MM.1S (cell line): ENCODE measurements around the gene GAPDHS.

ENCODE experiments used
- DNase-seq: peaks from one replicate; pipeline ENCODE4 v3.0.0-alpha.2; 2015
- H2AFZ ChIP-seq: fragments of 300-600 bp; sonication (generic); 2 replicates; pipeline ENCODE4 v1.6.0; 2016; ENCODE audit warnings: antibody characterized with exemption, low read length
- H3F3A ChIP-seq: fragments of 300-600 bp; sonication (generic); 2 replicates; pipeline ENCODE4 v1.6.1; 2016; ENCODE audit warnings: mild to moderate bottlenecking, antibody characterized with exemption, low read length, moderate library complexity, mixed read lengths; ENCODE audit not compliant: insufficient read depth
- H3K27ac ChIP-seq: fragments of 300-600 bp; sonication (generic); 2 replicates; pipeline ENCODE4 v1.5.1; 2016; ENCODE audit warnings: mild to moderate bottlenecking, low read length
- H3K27me3 ChIP-seq: fragments of 300-600 bp; sonication (generic); replicated peaks from 2 replicates; pipeline ENCODE4 v1.6.0; 2016; ENCODE audit warnings: low read length; ENCODE audit not compliant: insufficient read depth
- H3K36me3 ChIP-seq: fragments of 300-600 bp; sonication (generic); replicated peaks from 2 replicates; pipeline ENCODE4 v1.6.1; 2016; ENCODE audit warnings: mild to moderate bottlenecking, low read length, mixed read lengths; ENCODE audit not compliant: insufficient read depth
- H3K4me1 ChIP-seq: fragments of 300-600 bp; sonication (generic); 2 replicates; pipeline ENCODE4 v1.6.1; 2016; ENCODE audit warnings: low read length, mixed read lengths
- H3K4me2 ChIP-seq: fragments of 300-600 bp; sonication (generic); 2 replicates; pipeline ENCODE4 v1.6.0; 2016; ENCODE audit warnings: low read depth, low read length
- H3K4me3 ChIP-seq: fragments of 300-600 bp; sonication (generic); 2 replicates; pipeline ENCODE4 v1.5.1; 2016; ENCODE audit warnings: low read length, mixed read lengths
- H3K79me2 ChIP-seq: fragments of 300-600 bp; sonication (generic); 2 replicates; pipeline ENCODE4 v1.6.1; 2016; ENCODE audit warnings: mixed run types, low read length, mixed read lengths
- H3K9ac ChIP-seq: fragments of 300-600 bp; sonication (generic); 2 replicates; pipeline ENCODE4 v1.6.1; 2016; ENCODE audit warnings: low read length, mixed read lengths
- H3K9me2 ChIP-seq: fragments of 300-600 bp; sonication (generic); replicated peaks from 2 replicates; pipeline ENCODE4 v1.6.1; 2016; ENCODE audit warnings: mild to moderate bottlenecking, low read length, mixed read lengths; ENCODE audit not compliant: insufficient read depth
- H3K9me3 ChIP-seq: fragments of 300-600 bp; sonication (generic); replicated peaks from 2 replicates; pipeline ENCODE4 v1.6.1; 2016; ENCODE audit warnings: mild to moderate bottlenecking, low read length, mixed read lengths; ENCODE audit not compliant: insufficient read depth
- H4K20me1 ChIP-seq: fragments of 300-600 bp; sonication (generic); 2 replicates; pipeline ENCODE4 v1.6.1; 2016; ENCODE audit warnings: mild to moderate bottlenecking, low read length, moderate library complexity, mixed read lengths; ENCODE audit not compliant: insufficient read depth
- EZH2 ChIP-seq: fragments of 300-600 bp; sonication (generic); optimal IDR thresholded peaks from 2 replicates; pipeline ENCODE3; 2017; ENCODE audit warnings: low read depth, mild to moderate bottlenecking, antibody characterized with exemption, low read length, mixed read lengths
- EZH2phosphoT487 ChIP-seq: fragments of 300-600 bp; sonication (generic); IDR thresholded peaks from 2 replicates; pipeline ENCODE4 v1.6.1; 2018; ENCODE audit warnings: antibody characterized with exemption, low read length
- TF ChIP-seq, protein P1 (sequence below): fragments of 300-600 bp; sonication (generic); IDR thresholded peaks from 2 replicates; pipeline ENCODE4 v1.5.1; 2016; ENCODE audit warnings: antibody characterized with exemption, low read length, mixed read lengths

GAPDHS gene

DNA sequence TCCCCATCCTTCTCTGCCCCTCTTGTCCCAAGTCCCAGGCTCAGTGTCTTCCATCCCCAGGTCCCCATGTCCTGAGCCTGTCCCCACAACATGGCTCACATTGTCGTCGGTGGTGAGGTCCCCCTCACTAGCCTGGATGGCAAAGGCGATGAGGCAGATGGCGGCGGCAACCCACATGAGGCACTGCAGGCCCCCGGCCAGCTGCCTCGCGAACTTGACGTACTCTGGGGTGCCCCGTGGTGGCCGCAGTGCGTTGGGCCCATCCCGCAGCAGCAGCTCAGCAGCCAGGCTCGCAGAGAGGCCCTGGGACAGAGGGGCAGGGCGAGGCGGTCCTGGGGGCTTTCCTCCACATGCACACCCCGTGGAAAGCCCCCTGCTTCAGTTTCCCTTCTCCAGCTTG lies 29.1 kb downstream of the GAPDHS start:
- no peak overlapping the region for H2AFZ ChIP-seq
- no peaks in the 10 kb centered on the region for H3K36me3 ChIP-seq
- H3K79me2 ChIP-seq: no peaks in the 10 kb centered on the region
- H3K27me3 ChIP-seq: peaks cover 82% of the 10 kb centered on the region
- no peaks in the 10 kb centered on the region for H3K9me3 ChIP-seq
- no peaks in the 10 kb centered on the region for H3K9me2 ChIP-seq
- no peak overlapping the region for H3K4me2 ChIP-seq
- no peak overlapping the region for H3K9ac ChIP-seq
- no peaks in the 10 kb centered on the region for H3F3A ChIP-seq
- H3K4me1 ChIP-seq: no peaks in the 10 kb centered on the region
- H4K20me1 ChIP-seq: no peaks in the 10 kb centered on the region
- H3K27ac ChIP-seq: no peak overlapping the region
- no peak for DNase-seq
- TF ChIP-seq EZH2 (no peak), EZH2phosphoT487 (no peak)
- TF ChIP-seq, protein P1, sequence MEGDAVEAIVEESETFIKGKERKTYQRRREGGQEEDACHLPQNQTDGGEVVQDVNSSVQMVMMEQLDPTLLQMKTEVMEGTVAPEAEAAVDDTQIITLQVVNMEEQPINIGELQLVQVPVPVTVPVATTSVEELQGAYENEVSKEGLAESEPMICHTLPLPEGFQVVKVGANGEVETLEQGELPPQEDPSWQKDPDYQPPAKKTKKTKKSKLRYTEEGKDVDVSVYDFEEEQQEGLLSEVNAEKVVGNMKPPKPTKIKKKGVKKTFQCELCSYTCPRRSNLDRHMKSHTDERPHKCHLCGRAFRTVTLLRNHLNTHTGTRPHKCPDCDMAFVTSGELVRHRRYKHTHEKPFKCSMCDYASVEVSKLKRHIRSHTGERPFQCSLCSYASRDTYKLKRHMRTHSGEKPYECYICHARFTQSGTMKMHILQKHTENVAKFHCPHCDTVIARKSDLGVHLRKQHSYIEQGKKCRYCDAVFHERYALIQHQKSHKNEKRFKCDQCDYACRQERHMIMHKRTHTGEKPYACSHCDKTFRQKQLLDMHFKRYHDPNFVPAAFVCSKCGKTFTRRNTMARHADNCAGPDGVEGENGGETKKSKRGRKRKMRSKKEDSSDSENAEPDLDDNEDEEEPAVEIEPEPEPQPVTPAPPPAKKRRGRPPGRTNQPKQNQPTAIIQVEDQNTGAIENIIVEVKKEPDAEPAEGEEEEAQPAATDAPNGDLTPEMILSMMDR: no peak
- H3K4me3 ChIP-seq: no peak overlapping the region

DNA sequence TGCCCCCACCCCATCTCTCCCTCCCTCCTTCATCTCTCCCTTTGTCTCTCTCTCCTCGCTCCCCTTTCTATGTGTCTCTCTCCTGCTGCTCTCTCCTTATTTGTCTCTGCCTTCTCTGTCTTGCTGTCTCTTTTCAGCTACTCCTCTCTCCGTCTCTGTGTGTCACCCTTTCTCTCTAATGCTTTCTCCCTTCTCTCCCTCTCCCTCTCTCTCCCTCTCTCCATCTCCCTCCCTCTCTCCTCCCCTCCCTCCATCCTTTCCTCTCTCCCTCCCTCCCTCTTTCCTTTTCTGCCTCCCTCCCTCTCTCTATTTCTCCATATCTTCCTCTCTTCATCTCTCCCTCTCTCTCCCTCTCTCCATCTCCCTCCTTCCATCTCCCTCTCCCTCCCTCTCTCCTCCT lies 29.5 kb downstream of the GAPDHS start:
- Histone ChIP-seq H3K79me2 (no peaks in the 10 kb centered on the region), H3K27me3 (peaks cover 83% of the 10 kb centered on the region), H2AFZ (no peak overlapping the region), H3F3A (no peaks in the 10 kb centered on the region), H3K4me3 (no peak overlapping the region), H3K9me2 (no peaks in the 10 kb centered on the region), H3K27ac (no peak overlapping the region), H4K20me1 (no peaks in the 10 kb centered on the region), H3K9ac (no peak overlapping the region), H3K4me1 (no peaks in the 10 kb centered on the region), H3K36me3 (no peaks in the 10 kb centered on the region), H3K4me2 (no peak overlapping the region), H3K9me3 (no peaks in the 10 kb centered on the region)
- DNase-seq: no peak
- no peak for TF ChIP-seq EZH2

DNA sequence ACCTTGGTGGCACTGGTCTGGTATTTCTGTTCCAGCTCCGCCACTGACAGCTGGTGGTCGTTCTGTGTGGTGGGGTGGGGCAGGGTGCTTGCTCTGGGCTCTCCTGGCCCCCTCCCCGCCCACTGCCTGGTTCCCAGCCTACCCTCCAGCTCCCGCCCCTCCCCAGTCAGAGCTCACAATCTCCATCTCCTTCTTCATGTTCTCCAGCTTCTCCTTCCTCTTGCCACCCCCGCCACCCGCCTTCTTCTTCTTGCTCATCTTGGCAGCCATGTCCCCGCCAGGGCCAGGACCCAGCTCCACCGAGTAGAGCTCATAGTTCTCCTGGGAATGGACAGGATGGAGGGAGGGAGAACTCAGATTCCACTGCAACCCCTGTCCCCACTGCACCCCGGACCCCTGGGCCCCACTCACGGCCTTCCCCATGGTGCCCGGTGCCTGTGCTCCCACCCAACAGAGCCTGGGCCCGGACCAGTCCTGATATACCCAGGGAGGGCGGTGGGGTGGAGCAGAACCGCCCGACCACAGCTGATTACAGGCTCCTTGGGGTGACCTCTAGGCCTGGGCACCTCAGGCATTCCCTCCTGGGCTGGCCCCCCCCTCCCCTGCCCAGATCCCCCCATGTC lies 30.1 kb downstream of the GAPDHS start, which contains the start of gene ATP4A:
Gene ATP4A, minus strand, starts transcription at position 452 of the 623 bp plus-strand sequence. Its CDS starts 29 bp downstream, at position 423.
- TF ChIP-seq EZH2phosphoT487: no peak
- TF ChIP-seq, protein P1: no peak
- no peak for TF ChIP-seq EZH2

More for the DNA sequence above, 30.1 kb downstream of the GAPDHS start, which contains the start of gene ATP4A:
- Histone ChIP-seq H3K79me2 (no peaks in the 10 kb centered on the region), H2AFZ (no peak within 1 kb of the TSS), H4K20me1 (no peaks in the 10 kb centered on the region), H3K4me1 (no peaks in the 10 kb centered on the region), H3K36me3 (no peaks in the 10 kb centered on the region), H3K9me3 (no peaks in the 10 kb centered on the region), H3K27ac (no peak within 1 kb of the TSS), H3K4me3 (no peak within 1 kb of the TSS), H3K9me2 (no peaks in the 10 kb centered on the region), H3K9ac (no peak within 1 kb of the TSS), H3F3A (no peaks in the 10 kb centered on the region), H3K27me3 (peaks cover 87% of the 10 kb centered on the region), H3K4me2 (no peak within 1 kb of the TSS)
- DNase-seq: no peak
